Mononuclear cell (primary cell): ENCODE results near the gene GLMP. TPM values are rescaled to one million over a fixed set of nuclear protein-coding genes. Genes with fewer than 3 reads are reported as not detected.
A peak's percentile ranks its signal among the peaks of the same experiment; 100 is the strongest.

Experiments
- H3K27me3 ChIP-seq: 2 replicates; pipeline ENCODE4 v1.6.0; 2011; ENCODE audit warnings: low read length, control low read depth; ENCODE audit not compliant: insufficient read depth
- H3K4me1 ChIP-seq: 2 replicates; pipeline ENCODE4 v1.5.1; 2011; ENCODE audit warnings: mild to moderate bottlenecking, low read length, control low read depth; ENCODE audit not compliant: insufficient read depth
- H3K4me3 ChIP-seq: 2 replicates; pipeline ENCODE4 v1.5.1; 2011; ENCODE audit warnings: mild to moderate bottlenecking, low read length, moderate library complexity
- H3K9me3 ChIP-seq: 2 replicates; pipeline ENCODE4 v1.5.1; 2011; ENCODE audit warnings: low read depth, mild to moderate bottlenecking, control low read depth, low read length
- total RNA-seq: library from RNA; depleted of rRNA; stranded (reverse); fragments of >200 nt; gene quantifications from one replicate; pipeline ENCODE4 v1.2.3, GENCODE V29; 2012

Gene GLMP
- total RNA-seq, 1 donor: 16.5 TPM

DNA sequence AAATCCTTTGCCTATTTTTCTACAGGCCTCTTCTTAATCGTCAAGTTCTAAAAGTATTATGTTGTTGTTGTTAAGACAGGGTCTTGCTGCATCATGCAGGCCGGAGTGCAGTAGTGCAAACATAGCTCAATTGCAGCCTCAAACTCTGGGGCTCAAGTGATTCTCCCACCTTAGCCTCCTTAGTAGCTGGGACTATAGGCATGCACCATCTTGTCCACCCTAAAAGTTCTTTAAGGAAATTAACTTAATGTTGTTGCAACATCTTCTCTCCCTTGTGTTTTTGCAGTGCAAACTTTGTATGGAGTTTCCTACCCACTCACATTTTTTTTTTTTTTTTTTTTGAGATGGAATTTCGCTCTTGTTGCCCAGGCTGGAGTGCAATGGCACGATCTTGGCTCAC lies 7.8 kb upstream of the GLMP start:
- Histone ChIP-seq H3K27me3 (no peaks in the 10 kb centered on the region), H3K4me1 (no peaks in the 10 kb centered on the region), H3K9me3 (no peaks in the 10 kb centered on the region)

DNA sequence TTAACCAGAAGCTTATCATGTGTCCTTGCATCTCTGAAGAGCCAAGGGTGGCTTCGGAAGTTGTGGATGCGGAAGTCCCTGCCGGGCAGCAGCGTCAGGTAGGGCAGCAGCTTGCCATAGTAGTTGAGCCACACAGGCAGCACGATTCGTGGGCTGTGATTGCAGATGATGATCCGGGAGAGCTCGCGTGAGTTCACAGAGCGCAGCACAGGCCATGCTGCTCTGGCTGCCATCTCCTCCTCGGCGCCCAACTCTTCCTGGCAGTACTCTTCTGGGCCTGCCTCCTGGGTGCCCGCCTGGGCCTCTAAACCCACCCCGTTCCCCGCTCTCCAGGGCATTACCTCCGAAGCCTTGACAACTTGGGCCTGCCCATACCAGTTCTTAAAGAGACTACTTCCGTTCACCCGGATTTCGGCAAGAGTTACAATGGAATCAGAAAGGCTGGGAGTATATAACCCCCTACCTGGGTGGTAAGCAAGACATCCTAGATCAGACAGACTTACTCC lies 3.4 kb upstream of the GLMP start, which contains the start of gene VHLL:
Gene VHLL, minus strand, starts transcription at position 456 of the 506 bp plus-strand sequence. Its CDS starts 118 bp downstream, at position 338.
- Histone ChIP-seq H3K4me1 (peaks cover 18% of the 10 kb centered on the region), H3K4me3 (no peak within 1 kb of the TSS), H3K9me3 (no peaks in the 10 kb centered on the region), H3K27me3 (no peaks in the 10 kb centered on the region)

More for the DNA sequence above, 7.8 kb upstream of the GLMP start:
- H3K4me3 ChIP-seq: no peak overlapping the region

DNA sequence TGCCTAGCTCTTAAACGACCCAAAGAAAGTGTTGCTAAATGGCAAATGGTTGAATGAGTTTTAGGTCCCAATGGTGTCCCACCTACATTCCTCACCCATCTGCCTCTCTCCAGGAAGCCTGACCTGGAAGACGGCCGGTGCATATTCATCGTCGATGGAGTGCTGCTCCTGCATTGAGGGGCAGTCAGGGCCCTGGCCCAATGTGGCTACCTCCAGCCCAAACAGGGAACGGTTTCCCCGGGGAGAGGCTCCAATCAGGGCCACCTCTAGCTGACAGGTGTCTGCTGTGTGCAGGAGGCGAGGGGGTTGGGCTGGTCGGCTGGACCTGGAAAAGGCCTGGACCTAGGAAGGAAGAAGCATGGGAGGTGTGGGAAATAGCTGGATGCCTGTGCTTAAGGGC lies 1.6 kb downstream of the GLMP start:
- Histone ChIP-seq H3K9me3 (no peaks in the 10 kb centered on the region), H3K4me1 (peaks cover 30% of the 10 kb centered on the region), H3K4me3 (no peak overlapping the region), H3K27me3 (no peaks in the 10 kb centered on the region)

DNA sequence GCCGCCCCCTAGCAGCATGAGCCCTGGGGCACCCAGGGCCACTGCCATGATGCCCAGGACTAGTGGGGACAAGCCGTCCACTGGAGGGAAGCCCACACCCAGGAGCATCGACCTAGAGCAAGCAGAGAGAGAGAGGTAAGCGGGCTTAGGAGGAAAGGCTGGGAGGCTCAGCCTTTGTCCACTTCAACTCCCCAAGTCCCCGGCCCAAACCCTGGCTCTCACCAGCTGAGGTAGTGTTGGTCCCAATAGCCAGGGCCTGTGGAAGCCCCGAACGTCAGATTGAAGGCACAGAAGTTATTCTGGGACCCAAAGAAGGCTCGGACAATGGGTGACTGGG lies 2.4 kb downstream of the GLMP start:
- Histone ChIP-seq H3K9me3 (no peaks in the 10 kb centered on the region), H3K4me3 (no peak overlapping the region), H3K4me1 (peaks cover 30% of the 10 kb centered on the region), H3K27me3 (no peaks in the 10 kb centered on the region)

DNA sequence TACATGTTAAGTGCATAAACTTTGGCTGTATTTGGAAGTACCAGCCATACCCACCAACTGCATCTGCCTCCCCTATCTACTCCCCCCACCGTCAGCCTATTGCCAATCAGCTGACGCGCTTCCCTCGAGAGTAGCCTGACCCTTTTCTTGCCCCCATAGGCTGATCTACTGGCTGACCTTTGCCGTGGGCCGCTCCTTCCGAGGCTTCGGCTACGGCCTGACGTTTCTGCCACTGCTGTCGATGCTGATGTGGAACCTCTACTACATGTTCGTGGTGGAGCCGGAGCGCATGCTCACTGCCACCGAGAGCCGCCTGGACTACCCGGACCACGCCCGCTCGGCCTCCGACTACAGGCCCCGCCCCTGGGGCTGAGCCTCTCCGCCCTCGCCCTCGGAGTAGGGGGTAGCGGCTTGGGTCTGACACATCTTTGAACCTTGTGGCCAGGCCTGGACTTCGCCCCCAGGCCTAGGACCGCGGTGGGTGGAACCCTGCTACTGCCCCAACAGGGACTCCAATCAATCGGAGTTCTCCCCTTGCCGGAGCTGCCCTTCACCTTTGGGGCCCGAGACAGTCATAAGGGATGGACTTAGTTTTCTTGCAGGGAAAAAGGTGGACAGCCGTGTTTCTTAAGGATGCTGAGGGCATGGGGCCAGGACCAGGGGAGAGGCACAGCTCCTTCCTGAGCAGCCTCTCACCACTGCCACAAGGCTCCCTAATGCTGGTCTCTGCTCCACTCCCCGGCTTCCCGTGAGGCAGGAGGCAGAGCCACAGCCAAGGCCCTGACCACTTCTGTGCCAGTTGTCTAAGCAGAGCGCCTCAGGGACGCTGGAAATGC lies 4.0 kb downstream of the GLMP start:
- Histone ChIP-seq H3K9me3 (no peaks in the 10 kb centered on the region), H3K4me3 (no peak overlapping the region), H3K27me3 (no peaks in the 10 kb centered on the region), H3K4me1 (peaks cover 30% of the 10 kb centered on the region)

DNA sequence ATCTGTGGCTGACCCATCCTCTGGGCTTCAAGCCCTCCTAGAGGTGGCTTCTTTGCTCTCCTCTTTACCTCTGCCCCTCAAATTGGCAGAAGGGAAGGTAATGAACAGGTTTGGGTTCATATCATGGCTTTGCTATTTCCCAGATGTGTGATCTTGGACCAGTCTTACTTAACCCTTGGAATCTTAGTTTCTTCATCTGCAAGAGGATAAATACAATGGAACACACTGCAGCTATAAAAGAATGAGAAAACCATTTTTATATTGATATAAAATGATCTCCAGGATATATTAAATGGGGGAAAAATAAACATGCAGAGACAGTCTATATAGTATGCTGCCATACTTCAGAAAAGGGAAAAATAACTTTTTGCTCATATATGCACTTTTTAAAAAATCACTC lies 5.6 kb downstream of the GLMP start:
- no peaks in the 10 kb centered on the region for H3K9me3 ChIP-seq
- no peaks in the 10 kb centered on the region for H3K27me3 ChIP-seq
- no peak overlapping the region for H3K4me3 ChIP-seq
- peaks cover 26% of the 10 kb centered on the region for H3K4me1 ChIP-seq

DNA sequence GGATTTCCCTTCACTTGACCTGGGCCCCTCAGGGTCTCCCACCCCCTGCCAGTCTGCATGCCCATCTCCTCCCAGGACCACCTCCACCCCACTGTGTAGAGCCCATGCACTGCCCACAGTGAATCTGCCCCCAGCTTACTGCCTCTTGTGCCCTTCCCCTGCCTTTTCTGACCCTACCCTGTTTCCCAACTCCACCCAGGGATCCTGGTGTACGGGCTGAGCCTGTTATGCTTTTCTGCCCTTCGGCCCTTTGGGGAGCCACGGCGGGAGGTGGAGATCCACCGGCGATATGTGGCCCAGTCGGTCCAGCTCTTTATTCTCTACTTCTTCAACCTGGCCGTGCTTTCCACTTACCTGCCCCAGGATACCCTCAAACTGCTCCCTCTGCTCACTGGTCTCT lies 9.4 kb downstream of the GLMP start:
- Histone ChIP-seq H3K9me3 (no peaks in the 10 kb centered on the region), H3K4me3 (no peak overlapping the region), H3K4me1 (peaks cover 40% of the 10 kb centered on the region), H3K27me3 (no peaks in the 10 kb centered on the region)

DNA sequence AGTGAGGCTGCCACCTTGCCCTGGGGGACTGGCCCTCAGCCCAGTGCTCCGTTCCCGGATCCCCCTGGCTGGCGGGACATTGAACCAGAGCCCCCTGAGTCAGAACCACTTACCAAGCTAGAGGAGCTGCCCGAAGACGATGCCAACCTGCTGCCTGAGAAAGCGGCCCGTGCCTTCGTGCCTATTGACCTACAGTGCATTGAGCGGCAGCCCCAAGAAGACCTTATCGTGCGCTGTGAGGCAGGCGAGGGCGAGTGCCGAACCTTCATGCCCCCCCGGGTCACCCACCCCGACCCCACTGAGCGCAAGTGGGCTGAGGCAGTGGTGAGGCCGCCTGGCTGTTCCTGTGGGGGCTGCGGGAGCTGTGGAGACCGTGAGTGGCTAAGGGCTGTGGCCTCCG lies 10.0 kb downstream of the GLMP start:
- Histone ChIP-seq H3K9me3 (no peaks in the 10 kb centered on the region), H3K27me3 (no peaks in the 10 kb centered on the region), H3K4me1 (peaks cover 44% of the 10 kb centered on the region), H3K4me3 (no peak overlapping the region)

DNA sequence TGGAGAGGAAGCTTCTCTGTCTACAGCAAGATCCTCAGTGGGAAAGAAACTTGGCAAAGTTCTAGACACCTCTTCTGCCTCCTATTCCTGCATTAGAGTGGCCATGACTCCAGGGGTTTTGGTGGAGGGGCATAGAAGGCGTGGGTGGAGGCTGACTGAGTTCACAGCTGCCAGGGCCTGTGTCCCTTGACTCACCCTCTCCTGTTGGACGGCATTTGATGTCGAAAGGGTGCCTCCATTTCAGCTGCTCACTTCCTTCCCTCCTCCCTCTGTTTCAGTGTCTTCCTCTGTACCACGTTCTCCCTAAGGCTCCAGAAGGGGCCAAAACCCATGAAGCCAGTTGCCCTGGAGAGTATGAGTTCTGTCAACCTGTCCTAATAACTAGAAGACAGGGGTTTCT lies 10.7 kb downstream of the GLMP start:
- Histone ChIP-seq H3K4me3 (no peak overlapping the region), H3K27me3 (no peaks in the 10 kb centered on the region)

DNA sequence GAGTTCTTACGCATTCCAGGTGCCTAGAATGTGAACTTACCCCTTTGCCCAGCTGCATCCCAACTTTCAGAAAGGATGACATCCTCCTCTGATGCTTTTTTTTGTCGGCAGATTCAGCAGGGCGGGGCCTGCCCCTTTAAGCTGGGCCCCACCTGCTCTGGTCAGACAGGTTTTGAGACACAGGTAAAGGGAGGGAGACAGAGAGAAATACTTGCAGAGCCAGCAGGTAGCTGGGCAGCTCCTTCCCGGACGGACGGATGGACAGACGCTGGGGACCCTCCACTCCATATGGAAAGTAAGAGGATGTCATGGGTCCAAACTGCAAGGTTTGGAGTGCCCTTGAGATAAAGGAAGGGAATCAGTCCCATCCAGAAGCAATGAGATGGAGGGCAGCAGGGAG lies 11.4 kb downstream of the GLMP start, which contains the start of gene TMEM79:
Gene TMEM79, plus strand, starts transcription at position 214 of the 400 bp plus-strand sequence. CDS start 902 bp downstream, outside the sequence.
- Histone ChIP-seq H3K4me1 (peaks cover 54% of the 10 kb centered on the region), H3K4me3 (peak within 1 kb of the TSS; percentile 89)

More for the DNA sequence above, 10.7 kb downstream of the GLMP start:
- peaks cover 50% of the 10 kb centered on the region for H3K4me1 ChIP-seq
- H3K9me3 ChIP-seq: no peaks in the 10 kb centered on the region

DNA sequence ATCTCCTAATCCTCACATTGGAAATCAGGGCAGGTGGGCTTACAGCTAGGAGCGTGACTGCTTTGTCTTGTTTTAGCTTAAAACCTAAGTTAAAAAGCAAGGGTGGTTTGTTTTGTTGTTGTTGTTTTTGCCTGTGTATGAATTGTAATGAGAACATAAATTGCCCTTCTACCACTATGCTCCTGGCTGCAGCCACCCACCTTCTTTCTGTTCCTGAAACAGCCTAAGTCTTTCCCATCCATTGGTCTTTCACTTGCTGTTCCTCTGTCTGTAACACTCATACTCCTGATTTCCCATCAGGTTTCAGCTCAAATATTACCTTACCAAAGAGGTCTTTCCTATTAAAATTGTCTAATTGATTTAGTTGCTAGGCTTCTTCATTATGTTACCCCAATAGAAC lies 12.0 kb downstream of the GLMP start:
- H3K9me3 ChIP-seq: no peaks in the 10 kb centered on the region
- H3K27me3 ChIP-seq: no peaks in the 10 kb centered on the region
- H3K4me3 ChIP-seq: peak overlapping the region; percentile 89
- H3K4me1 ChIP-seq: peaks cover 60% of the 10 kb centered on the region

More for the DNA sequence above, 11.4 kb downstream of the GLMP start, which contains the start of gene TMEM79:
- Histone ChIP-seq H3K27me3 (no peaks in the 10 kb centered on the region), H3K9me3 (no peaks in the 10 kb centered on the region)

DNA sequence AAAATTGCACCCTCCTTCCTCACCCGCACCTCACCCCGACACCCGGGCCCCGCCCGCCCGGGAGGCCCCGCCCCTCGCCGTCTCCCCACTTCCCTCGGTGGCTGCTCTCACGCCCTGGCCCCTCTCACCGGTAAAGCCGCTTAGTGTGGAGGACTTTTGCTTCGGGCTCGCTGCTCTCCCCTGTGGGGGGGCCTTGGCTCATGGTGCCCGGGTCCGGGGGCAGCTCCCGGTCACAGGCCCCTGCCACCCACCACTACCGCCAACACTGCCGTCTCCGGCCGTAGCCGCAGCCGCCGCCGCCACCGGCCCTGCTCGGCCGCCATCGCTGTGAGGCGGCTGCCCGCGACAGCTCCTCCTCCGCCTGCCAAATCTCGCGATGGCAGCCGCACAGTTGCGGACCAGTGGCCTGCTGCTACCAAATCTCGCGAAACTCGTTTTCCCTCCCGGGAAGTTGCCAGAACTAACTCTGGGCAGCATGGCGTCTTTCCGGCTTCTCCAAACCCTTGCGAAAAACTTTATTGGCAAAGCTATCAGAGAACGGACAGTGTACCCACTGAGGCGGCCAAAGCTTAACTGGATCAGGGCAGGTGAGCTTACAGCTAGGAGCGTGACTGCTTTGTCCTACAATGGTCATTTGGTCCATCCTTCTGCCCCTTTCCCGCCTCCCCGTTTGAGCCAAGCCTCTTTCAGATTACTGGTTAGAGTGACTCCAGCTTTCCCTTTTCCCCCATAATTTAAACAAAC lies 12.8 kb downstream of the GLMP start, which contains the start of gene SMG5:
Gene SMG5, minus strand, starts transcription at position 347 of the 744 bp plus-strand sequence. Its CDS starts 145 bp downstream, at position 202.
- H3K4me3 ChIP-seq: peak within 1 kb of the TSS; percentile 89
- peaks cover 69% of the 10 kb centered on the region for H3K4me1 ChIP-seq
- H3K9me3 ChIP-seq: no peaks in the 10 kb centered on the region
- no peaks in the 10 kb centered on the region for H3K27me3 ChIP-seq

DNA sequence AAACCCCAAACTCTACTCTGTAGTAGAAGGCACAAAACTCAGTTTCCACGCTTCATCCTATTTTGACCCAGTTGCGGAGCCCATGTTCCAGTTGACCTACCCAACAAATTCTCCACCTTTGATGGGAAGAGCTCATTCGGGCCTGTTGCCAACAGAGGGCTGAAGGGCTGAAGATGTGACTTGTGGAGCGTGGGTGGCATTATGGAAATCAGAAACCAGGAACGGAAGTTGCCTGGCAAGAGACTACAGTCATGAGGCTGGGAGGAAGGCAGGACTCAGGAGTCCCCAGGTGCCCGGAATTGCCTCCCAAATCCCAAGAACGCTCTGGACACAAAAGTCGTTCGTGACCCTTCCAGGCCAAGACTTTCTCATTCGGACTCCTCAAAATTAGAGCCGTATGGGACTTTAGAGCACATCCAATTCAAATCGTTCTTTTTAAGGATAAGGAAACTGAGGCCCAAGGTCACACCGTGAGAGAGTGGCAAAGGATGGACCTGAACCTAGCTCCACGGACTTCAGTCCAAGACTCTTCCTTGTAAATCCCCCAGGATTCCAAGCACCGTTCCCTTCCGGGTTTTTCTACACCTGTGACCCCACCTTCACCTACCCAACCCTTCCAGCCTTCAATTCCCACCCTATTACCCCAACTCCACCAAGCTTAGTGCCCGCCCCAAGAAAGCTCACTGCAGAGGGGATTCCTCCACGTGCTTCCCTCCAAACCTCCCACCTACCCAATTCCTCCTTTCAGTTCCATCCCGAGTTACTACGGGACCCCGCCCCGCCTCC lies 13.6 kb downstream of the GLMP start:
- H3K4me1 ChIP-seq: peaks cover 76% of the 10 kb centered on the region
- no peaks in the 10 kb centered on the region for H3K9me3 ChIP-seq
- peak overlapping the region; percentile 89 for H3K4me3 ChIP-seq
- no peaks in the 10 kb centered on the region for H3K27me3 ChIP-seq

DNA sequence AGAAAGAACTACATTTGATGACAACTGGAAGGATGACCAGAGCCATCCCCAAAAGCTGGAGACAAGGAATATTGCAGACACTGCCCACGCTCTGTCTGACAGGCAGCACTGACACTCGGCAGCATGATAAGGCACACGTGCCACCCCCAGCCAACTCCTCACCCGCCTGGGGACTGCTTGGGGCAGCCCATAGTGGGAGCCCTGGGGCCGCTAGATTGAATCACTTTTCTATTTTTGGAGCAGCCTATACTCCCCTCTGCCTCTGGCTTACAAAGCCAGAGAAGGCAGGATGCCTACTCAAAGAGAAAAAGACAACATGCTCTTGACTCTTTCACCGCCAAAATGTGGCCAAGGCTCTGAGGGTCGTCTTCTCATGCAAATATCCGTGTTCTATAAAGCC lies 14.2 kb downstream of the GLMP start:
- H3K4me3 ChIP-seq: peak overlapping the region; percentile 89
- no peaks in the 10 kb centered on the region for H3K9me3 ChIP-seq
- H3K4me1 ChIP-seq: peaks cover 82% of the 10 kb centered on the region
- H3K27me3 ChIP-seq: no peaks in the 10 kb centered on the region
